Ascending aorta (tissue), 2 donors: ENCODE data around the gene VWA7. TPM values are rescaled to one million over a fixed set of nuclear protein-coding genes. Genes with fewer than 3 reads are reported as not detected.
A peak's percentile ranks its signal among the peaks of the same experiment; 100 is the strongest.
"Not testable (repeated sequence)": the region's sequence is repeated elsewhere in the genome, so short reads cannot be mapped to it uniquely, and the experiment has no call there.

Experiments used
- DNase-seq, 2 donors: peaks; one replicate each; pipeline ENCODE4 v3.0.0-alpha.2; 2019; ENCODE audit warnings: low spot score in 2 of 2
- H3K27ac ChIP-seq, 2 donors: fragments of 200-600 bp; sonication (generic); one replicate each; pipeline ENCODE4 v1.5.1; 2016 to 2017; ENCODE audit warnings: mild to moderate bottlenecking in 1 of 2
- H3K27me3 ChIP-seq: fragments of 200-600 bp; sonication (generic); one replicate; pipeline ENCODE4 v1.5.1; 2017
- H3K36me3 ChIP-seq, 2 donors: fragments of 200-600 bp; sonication (generic); one replicate each; pipeline ENCODE4 v1.5.1; 2016
- H3K4me1 ChIP-seq, 2 donors: fragments of 200-600 bp; sonication (generic); one replicate each; pipeline ENCODE4 v1.5.1; 2016 to 2017; ENCODE audit warnings: mild to moderate bottlenecking in 1 of 2
- H3K4me3 ChIP-seq, 2 donors: fragments of 200-600 bp; sonication (generic); one replicate each; pipeline ENCODE4 v1.5.1; 2016 to 2017; ENCODE audit warnings: mild to moderate bottlenecking in 1 of 2
- H3K9me3 ChIP-seq, 2 donors: fragments of 200-600 bp; sonication (generic); one replicate each; pipeline ENCODE4 v1.5.1; 2016
- CTCF ChIP-seq, 3 experiments: fragments of 200-600 bp in 2 of 3; fragments of 450-650 bp in 1 of 3; sonication (generic) in 2 of 3; IDR thresholded peaks; one replicate each; pipeline ENCODE4 v1.5.1; 2016 to 2019; ENCODE audit warnings: antibody characterized with exemption in 3 of 3, mild to moderate bottlenecking in 1 of 3, moderate library complexity in 1 of 3
- intact Hi-C: fragments of 100-400 bp; cut with DNase I; formaldehyde crosslinking; loops from one replicate; pipeline ENCODE4 v1.15.1; 2023
- total RNA-seq: library from RNA; depleted of rRNA; stranded (reverse); fragments of >200 nt; gene quantifications from one replicate; pipeline ENCODE4 v1.1.0, GENCODE V29; 2016

VWA7 gene
- total RNA-seq, 1 donor from 2014 or later = not detected

GRCh38 chr6:31821301-31822035, 44.3 kb upstream of the VWA7 start:
- no peak for TF ChIP-seq CTCF (IDR thresholded peaks at IDR 0.05)
- H3K4me3 ChIP-seq = peak overlapping the region; percentile 69 to 75
- H3K36me3 ChIP-seq = no peaks in the 10 kb centered on the region
- peak in 1 of 2 donors; percentile 84 for DNase-seq
- no peaks in the 10 kb centered on the region for H3K9me3 ChIP-seq
- intact Hi-C loops = no loop called here
- H3K27me3 ChIP-seq = no peaks in the 10 kb centered on the region
- peaks cover 18 to 45% of the 10 kb centered on the region in 2 donors for H3K4me1 ChIP-seq
- H3K27ac ChIP-seq = peak overlapping the region; percentile 96 to 99

GRCh38 chr6:31820399-31820798, 43.3 kb upstream of the VWA7 start:
- H3K4me1 ChIP-seq = peaks cover 10 to 36% of the 10 kb centered on the region in 2 donors
- DNase-seq, H3K36me3 ChIP-seq, intact Hi-C loops, H3K27me3 ChIP-seq, H3K9me3 ChIP-seq: not testable (repeated sequence)
- peak overlapping the region in 1 of 2 donors; percentile 75 for H3K4me3 ChIP-seq
- H3K27ac ChIP-seq = peak overlapping the region; percentile 96 to 99

GRCh38 chr6:31819871-31820299, 42.8 kb upstream of the VWA7 start:
- Histone ChIP-seq H3K9me3 (no peaks in the 10 kb centered on the region), H3K27ac (peak overlapping the region; percentile 58 to 99), H3K36me3 (no peaks in the 10 kb centered on the region), H3K4me1 (peaks cover 10 to 35% of the 10 kb centered on the region in 2 donors), H3K27me3 (no peaks in the 10 kb centered on the region), H3K4me3 (peak overlapping the region in 1 of 2 donors; percentile 59)
- DNase-seq = no peak
- no peak for TF ChIP-seq CTCF (IDR thresholded peaks at IDR 0.05)
- intact Hi-C loops = loop anchor here (10.0 kb wide), 1 partner anchor 1155 kb away; no protein-coding TSS in a partner anchor

GRCh38 chr6:31817929-31818511, 40.9 kb upstream of the VWA7 start:
- peak overlapping the region; percentile 58 to 99 for H3K27ac ChIP-seq

GRCh38 chr6:31817133-31817928, 40.2 kb upstream of the VWA7 start:
- peaks cover 10 to 33% of the 10 kb centered on the region in 2 donors for H3K4me1 ChIP-seq
- H3K9me3 ChIP-seq, DNase-seq, H3K36me3 ChIP-seq, H3K27me3 ChIP-seq: not testable (repeated sequence)
- intact Hi-C loops = loop anchor here (10.0 kb wide), 1 partner anchor 1157 kb away; no protein-coding TSS in a partner anchor
- H3K4me3 ChIP-seq = peak overlapping the region; percentile 59 to 63
- TF ChIP-seq CTCF (IDR thresholded peaks at IDR 0.05) = peak in 1 of 3 experiments; percentile 26
- peak overlapping the region; percentile 58 to 99 for H3K27ac ChIP-seq

More at GRCh38 chr6:31817929-31818511, 40.9 kb upstream of the VWA7 start:
- intact Hi-C loops = loop anchor here (10.0 kb wide), 1 partner anchor 1157 kb away; no protein-coding TSS in a partner anchor
- peaks cover 12 to 37% of the 10 kb centered on the region in 2 donors for H3K4me1 ChIP-seq
- peak overlapping the region; percentile 59 to 63 for H3K4me3 ChIP-seq
- not testable (repeated sequence) for H3K27me3 ChIP-seq, H3K36me3 ChIP-seq, DNase-seq, H3K9me3 ChIP-seq

- peak; percentile 90 to 98 for DNase-seq
- peak within 1 kb of the TSS; percentile 96 for H3K27ac ChIP-seq
- intact Hi-C loops = loop anchor here (2.0 to 10.0 kb wide), 2 partner anchors 20 to 1160 kb away; partner anchors contain the start of gene VARS1
- H3K27me3 ChIP-seq = no peaks in the 10 kb centered on the region
- H3K9me3 ChIP-seq = no peaks in the 10 kb centered on the region
- H3K36me3 ChIP-seq = no peaks in the 10 kb centered on the region
- peaks cover 7 to 24% of the 10 kb centered on the region in 2 donors for H3K4me1 ChIP-seq
- H3K4me3 ChIP-seq = peak within 1 kb of the TSS; percentile 50 to 72
- no peak for TF ChIP-seq CTCF (IDR thresholded peaks at IDR 0.05)
These were observed 38.1 kb upstream of the VWA7 start, which contains the start of the genes HSPA1A and HSPA1L for GRCh38 chr6:31815025-31815838. TSS of gene HSPA1A (plus strand) at chr6:31815543. CDS start at chr6:31815757, 214 bp downstream. TSS of gene HSPA1L (minus strand) at chr6:31815283. CDS start at chr6:31811972, 3,311 bp downstream.
